Measurements from ENCODE around the gene WNT5A. TPM values are rescaled to one million over a fixed set of nuclear protein-coding genes. Genes with fewer than 3 reads are reported as not detected.

WNT5A gene
- total RNA-seq, 1 donor from 2014 or later = 0.05 TPM

GRCh38 chr3:55484191-55484689 is 2.9 kb downstream of the WNT5A start:
- peaks cover 14% of the 10 kb centered on the region for H3K4me1 Mint-ChIP-seq (ENCODE audit: low read depth)
- H3K27me3 Mint-ChIP-seq (ENCODE audit: low read depth) = peaks cover 79% of the 10 kb centered on the region
- no peak for DNase-seq (ENCODE audit: low spot score)
- no peak overlapping the region for H3K27ac Mint-ChIP-seq
- no peaks in the 10 kb centered on the region for H3K36me3 Mint-ChIP-seq (ENCODE audit: low read depth)
- no peaks in the 10 kb centered on the region for H3K9me3 Mint-ChIP-seq
- H3K4me3 Mint-ChIP-seq (ENCODE audit: low read depth) = no peak overlapping the region
- intact Hi-C loops (cut with micrococcal nuclease) = loop anchor here (2.0 to 10.0 kb wide), 2 partner anchors 767 to 981 kb away; partner anchors contain the start of gene ERC2

DNA sequence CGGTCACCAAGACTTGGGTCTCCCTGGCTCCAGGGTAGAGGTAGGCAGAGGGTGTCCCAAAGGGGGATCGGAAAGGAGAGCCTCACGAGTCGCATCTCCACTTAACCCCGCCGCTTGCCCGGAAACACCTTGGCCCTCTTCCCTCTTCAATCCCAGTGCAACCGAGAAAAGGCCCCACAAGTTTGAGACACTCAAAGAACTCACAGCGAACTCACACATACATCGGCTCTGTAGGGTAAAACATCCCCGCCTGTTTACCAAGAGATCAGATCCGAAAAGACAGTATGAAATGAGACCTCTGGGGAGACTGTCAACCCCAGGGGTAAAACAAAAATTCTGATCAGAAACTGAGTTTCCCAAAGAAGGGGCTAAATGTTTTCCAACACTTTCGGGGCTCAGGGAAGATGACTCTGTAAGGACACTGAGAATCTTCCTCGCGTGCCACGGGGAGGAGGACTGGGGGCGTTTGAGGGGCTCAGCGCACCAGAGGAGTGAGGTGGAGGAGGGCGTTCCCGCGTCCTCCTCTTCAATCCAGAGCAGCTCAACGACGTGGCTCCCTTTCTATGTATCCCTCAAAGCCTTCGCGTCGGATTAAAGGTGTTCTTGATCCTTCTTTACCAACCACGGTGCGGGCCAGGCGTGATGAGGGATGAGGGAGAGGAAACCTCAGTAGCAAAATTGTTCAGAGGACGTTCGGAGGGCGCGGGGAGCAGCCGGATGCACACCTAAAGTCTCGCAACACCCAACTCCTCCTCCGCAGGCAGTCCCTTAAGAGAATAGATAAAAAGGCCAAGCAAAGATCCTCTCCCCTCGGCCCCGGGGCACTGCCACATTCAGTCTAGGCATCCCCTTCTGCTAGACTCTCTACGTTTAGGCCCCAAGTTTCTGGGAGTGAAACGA is 3.7 kb downstream of the WNT5A start:
- Mint-ChIP-seq H3K27me3 (ENCODE audit: low read depth) (peaks cover 72% of the 10 kb centered on the region), H3K27ac (no peak overlapping the region), H3K4me3 (ENCODE audit: low read depth) (no peak overlapping the region), H3K4me1 (ENCODE audit: low read depth) (peaks cover 14% of the 10 kb centered on the region), H3K9me3 (no peaks in the 10 kb centered on the region), H3K36me3 (ENCODE audit: low read depth) (no peaks in the 10 kb centered on the region)
- DNase-seq (ENCODE audit: low spot score) = no peak
- intact Hi-C loops (cut with micrococcal nuclease) = loop anchor here (2.0 to 10.0 kb wide), 2 partner anchors 767 to 981 kb away; partner anchors contain the start of gene ERC2

DNA sequence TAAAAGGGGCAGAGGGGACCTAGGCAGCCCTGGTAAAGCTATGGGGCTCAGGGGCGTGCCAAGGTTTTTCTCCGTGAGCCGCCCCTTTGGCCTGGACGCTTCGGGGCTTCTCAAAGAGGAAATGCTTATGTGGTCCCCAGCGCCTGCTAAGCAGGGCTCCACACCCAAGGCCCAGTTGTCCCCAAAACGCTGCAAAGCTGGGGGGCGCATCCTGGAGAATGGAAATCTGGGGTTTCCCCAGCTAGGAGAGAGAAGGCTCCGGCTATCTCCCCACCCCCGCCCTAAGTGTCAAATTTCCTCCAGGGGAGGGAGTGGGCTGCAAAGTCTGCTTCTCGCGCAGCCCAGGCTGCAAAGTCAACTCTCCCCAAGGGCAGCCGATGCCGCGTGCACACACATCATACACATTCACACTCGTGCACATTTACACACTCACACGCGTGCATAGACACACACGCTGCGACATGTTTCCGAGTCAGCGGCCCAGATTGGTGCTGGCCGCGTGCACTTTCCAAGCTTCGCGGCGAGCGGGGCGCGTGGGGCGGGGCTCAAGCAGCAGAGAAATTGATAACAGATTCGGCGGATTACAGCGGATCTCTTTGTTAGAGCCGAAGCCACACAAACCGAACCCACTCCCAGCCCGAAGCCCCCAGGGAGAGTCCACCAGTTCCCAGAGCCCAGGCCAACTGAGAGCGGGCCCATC is 4.5 kb downstream of the WNT5A start:
- intact Hi-C loops (cut with micrococcal nuclease) = loop anchor here (10.0 kb wide), 1 partner anchor 982 kb away; the partner anchor contains the start of gene ERC2
- Mint-ChIP-seq H3K4me3 (ENCODE audit: low read depth) (no peak overlapping the region), H3K27ac (no peak overlapping the region), H3K27me3 (ENCODE audit: low read depth) (peaks cover 70% of the 10 kb centered on the region), H3K4me1 (ENCODE audit: low read depth) (peaks cover 13% of the 10 kb centered on the region), H3K36me3 (ENCODE audit: low read depth) (no peaks in the 10 kb centered on the region), H3K9me3 (no peaks in the 10 kb centered on the region)
- DNase-seq (ENCODE audit: low spot score) = no peak

GRCh38 chr3:55481744-55482495 is 5.2 kb downstream of the WNT5A start:
- H3K4me3 Mint-ChIP-seq (ENCODE audit: low read depth) = no peak overlapping the region
- intact Hi-C loops (cut with micrococcal nuclease) = loop anchor here (10.0 kb wide), 1 partner anchor 983 kb away; the partner anchor contains the start of gene ERC2
- peaks cover 10% of the 10 kb centered on the region for H3K4me1 Mint-ChIP-seq (ENCODE audit: low read depth)
- H3K27me3 Mint-ChIP-seq (ENCODE audit: low read depth) = peaks cover 70% of the 10 kb centered on the region
- no peak for DNase-seq (ENCODE audit: low spot score)
- no peaks in the 10 kb centered on the region for H3K36me3 Mint-ChIP-seq (ENCODE audit: low read depth)
- no peak overlapping the region for H3K27ac Mint-ChIP-seq
- no peaks in the 10 kb centered on the region for H3K9me3 Mint-ChIP-seq

DNA sequence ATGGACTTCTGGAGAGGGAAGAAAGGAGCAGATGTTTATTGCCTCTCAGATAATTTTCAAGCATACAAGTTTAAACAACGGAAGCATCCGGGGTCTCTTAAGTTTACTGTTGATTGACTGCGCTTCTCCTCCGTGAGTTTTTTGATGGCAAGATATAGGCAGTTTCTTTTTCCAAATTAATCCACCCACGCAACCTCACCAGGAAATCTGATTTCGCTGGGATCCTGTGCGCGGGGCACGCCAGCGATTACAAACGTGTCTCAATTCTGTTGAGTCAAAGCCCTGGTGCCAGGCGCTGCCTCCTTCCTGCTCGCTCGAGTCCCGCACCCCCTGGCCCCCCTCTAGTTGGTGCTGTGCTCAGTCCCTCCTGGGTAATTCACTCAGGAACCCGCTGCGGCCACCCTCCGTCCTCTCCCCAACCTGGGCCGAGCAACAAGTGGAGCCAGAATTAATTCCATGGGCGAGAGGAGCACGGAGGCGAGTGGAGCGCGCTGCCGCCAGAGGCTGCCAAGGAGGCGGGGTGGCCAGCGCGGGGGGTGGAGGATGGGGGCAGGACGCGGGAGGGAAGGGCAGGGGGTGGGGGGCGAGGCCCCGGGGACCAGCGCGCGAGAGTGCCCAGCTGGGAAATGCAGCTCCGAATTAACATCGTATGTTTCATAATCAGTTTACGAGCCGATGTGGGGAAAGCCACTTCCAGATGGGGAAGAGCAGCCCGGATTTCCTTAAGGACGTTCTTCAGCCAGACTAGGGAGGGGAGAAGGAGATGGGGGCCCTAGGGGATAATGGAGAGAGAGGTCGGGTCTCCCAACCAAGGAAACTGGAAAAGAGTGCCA is 6.0 kb downstream of the WNT5A start:
- Mint-ChIP-seq H3K27me3 (ENCODE audit: low read depth) (peaks cover 64% of the 10 kb centered on the region), H3K9me3 (no peaks in the 10 kb centered on the region), H3K36me3 (ENCODE audit: low read depth) (no peaks in the 10 kb centered on the region), H3K4me3 (ENCODE audit: low read depth) (no peak overlapping the region), H3K4me1 (ENCODE audit: low read depth) (peaks cover 5% of the 10 kb centered on the region), H3K27ac (no peak overlapping the region)
- intact Hi-C loops (cut with micrococcal nuclease) = loop anchor here (10.0 kb wide), 1 partner anchor 984 kb away; the partner anchor contains the start of gene ERC2
- DNase-seq (ENCODE audit: low spot score) = no peak

DNA sequence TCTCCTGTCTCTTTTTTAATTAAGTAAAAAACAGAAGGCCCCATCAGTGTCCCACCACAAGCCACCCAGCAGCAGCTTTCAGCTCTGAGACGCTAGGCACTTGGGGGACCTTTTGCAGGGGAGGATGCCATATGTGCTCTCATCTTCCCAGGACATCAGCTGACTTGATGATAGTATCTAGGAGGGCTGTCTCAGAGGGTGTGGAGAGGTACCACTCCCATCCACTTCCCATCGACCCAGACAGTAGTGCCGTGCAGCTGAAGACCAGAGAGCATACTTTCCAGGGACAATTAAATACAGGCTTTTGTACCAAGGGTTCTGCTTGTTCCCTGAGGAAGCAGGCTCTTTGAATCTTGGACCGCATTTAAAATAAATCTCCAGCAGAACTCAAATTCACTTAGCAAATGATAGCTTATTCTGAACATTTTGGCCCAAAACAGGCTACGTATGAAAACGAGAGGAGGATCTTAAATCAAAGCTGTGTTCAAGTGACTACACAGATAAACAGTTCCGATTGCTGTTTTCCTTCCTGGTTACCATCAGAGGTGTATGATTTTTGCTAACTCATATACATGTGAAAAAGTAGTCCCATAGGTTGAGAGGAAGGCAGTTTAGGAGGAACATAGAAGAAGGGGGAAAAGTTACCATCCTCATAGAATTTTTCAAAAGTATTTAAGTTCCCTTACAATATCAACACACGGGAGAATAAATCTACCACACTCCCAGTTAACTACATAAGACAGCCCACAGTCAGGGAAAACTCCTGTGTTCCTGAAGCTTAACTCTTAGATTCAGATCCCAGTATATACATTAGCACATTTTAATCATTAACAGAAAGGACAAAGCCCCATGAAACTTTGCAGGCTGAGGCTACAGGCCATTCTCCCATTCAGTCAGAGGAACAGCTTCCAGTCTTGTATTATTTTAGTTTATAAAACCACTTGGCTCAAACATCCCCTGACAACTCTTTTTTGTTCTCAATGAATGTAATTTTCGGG is 9.5 kb downstream of the WNT5A start:
- H3K9me3 Mint-ChIP-seq = no peaks in the 10 kb centered on the region
- H3K4me1 Mint-ChIP-seq (ENCODE audit: low read depth) = no peaks in the 10 kb centered on the region
- peaks cover 33% of the 10 kb centered on the region for H3K27me3 Mint-ChIP-seq (ENCODE audit: low read depth)
- no peak overlapping the region for H3K27ac Mint-ChIP-seq
- intact Hi-C loops (cut with micrococcal nuclease) = no loop called here
- H3K4me3 Mint-ChIP-seq (ENCODE audit: low read depth) = no peak overlapping the region
- no peaks in the 10 kb centered on the region for H3K36me3 Mint-ChIP-seq (ENCODE audit: low read depth)
- DNase-seq (ENCODE audit: low spot score) = no peak

- Mint-ChIP-seq H3K27me3 (ENCODE audit: low read depth) (peaks cover 27% of the 10 kb centered on the region), H3K4me1 (ENCODE audit: low read depth) (no peaks in the 10 kb centered on the region), H3K36me3 (ENCODE audit: low read depth) (no peaks in the 10 kb centered on the region), H3K9me3 (no peaks in the 10 kb centered on the region), H3K27ac (no peak overlapping the region), H3K4me3 (ENCODE audit: low read depth) (no peak overlapping the region)
- no peak for DNase-seq (ENCODE audit: low spot score)
- intact Hi-C loops (cut with micrococcal nuclease) = no loop called here
Measured at GRCh38 chr3:55476515-55476914, 10.6 kb downstream of the WNT5A start.

- Mint-ChIP-seq H3K27me3 (ENCODE audit: low read depth) (peaks cover 11% of the 10 kb centered on the region), H3K9me3 (no peaks in the 10 kb centered on the region), H3K4me3 (ENCODE audit: low read depth) (no peak overlapping the region), H3K27ac (no peak overlapping the region), H3K36me3 (ENCODE audit: low read depth) (no peaks in the 10 kb centered on the region), H3K4me1 (ENCODE audit: low read depth) (no peaks in the 10 kb centered on the region)
- no peak for DNase-seq (ENCODE audit: low spot score)
- intact Hi-C loops (cut with micrococcal nuclease) = no loop called here
Measured at GRCh38 chr3:55474213-55474632, 12.9 kb downstream of the WNT5A start.

DNA sequence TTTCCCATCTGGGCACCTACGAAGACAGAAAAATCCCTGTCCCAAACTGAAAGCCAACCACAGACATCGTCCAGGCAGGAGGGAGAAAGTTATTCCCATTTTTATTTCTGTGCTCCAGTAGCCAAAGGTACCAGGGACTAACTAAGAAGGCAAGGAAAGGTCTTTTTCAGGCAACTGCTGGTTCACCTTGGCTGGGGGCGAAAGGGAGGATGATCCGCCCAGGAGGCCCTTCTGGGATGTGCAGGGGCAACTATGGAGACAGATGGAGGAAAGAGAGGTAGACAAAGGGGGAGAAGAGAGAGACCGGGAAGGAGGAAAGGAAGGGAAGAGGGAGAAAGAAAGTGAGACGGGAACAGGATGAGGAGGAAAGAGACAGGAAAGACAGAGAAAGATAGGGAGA is 13.3 kb downstream of the WNT5A start:
- Mint-ChIP-seq H3K9me3 (no peaks in the 10 kb centered on the region), H3K27ac (no peak overlapping the region), H3K4me1 (ENCODE audit: low read depth) (no peaks in the 10 kb centered on the region), H3K36me3 (ENCODE audit: low read depth) (no peaks in the 10 kb centered on the region), H3K4me3 (ENCODE audit: low read depth) (no peak overlapping the region), H3K27me3 (ENCODE audit: low read depth) (peaks cover 10% of the 10 kb centered on the region)
- no peak for DNase-seq (ENCODE audit: low spot score)
- intact Hi-C loops (cut with micrococcal nuclease) = no loop called here

DNA sequence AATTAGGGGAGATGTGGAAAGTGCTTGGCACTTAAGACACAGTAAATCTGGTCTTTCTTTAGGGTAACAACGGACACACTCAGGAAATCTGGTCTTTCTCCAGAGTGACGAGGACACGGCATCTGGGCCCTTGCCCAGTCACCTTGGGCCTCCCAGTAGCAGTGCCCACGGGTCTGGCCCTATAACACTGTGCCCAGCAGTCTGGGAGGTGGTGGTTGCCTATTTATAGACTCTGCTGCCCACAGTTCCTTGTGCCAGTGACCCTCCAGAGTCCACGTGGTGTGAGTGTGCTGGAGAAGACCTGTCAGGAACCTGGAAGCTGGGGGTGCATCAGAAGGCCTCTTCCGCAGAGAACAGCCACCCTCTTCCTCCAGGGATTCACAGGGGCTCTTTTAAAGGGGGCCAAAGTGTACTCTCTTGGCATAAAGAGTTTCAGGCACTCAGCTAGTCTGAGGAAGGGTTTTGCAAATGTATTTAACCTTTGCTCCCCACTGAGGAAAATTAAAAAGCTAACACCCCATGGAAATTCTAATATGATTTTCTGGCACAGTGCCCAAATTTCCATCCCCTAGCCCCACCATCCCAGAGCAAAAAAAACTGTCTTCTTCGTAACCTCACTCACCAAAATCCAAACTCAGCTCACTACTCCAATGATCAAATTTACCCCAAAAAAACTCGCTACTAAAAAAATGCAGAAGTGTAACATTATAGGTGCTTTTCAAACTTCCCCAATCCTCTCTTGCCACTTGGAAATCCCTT is 15.4 kb downstream of the WNT5A start:
- H3K4me3 Mint-ChIP-seq (ENCODE audit: low read depth) = no peak overlapping the region
- no peaks in the 10 kb centered on the region for H3K4me1 Mint-ChIP-seq (ENCODE audit: low read depth)
- intact Hi-C loops (cut with micrococcal nuclease) = no loop called here

More for the DNA sequence above, 15.4 kb downstream of the WNT5A start:
- H3K9me3 Mint-ChIP-seq = no peaks in the 10 kb centered on the region
- no peaks in the 10 kb centered on the region for H3K36me3 Mint-ChIP-seq (ENCODE audit: low read depth)
- H3K27ac Mint-ChIP-seq = no peak overlapping the region
- no peak for DNase-seq (ENCODE audit: low spot score)
- peaks cover 2% of the 10 kb centered on the region for H3K27me3 Mint-ChIP-seq (ENCODE audit: low read depth)

All from activated T-helper 2 cell treated with anti-CD3 and anti-CD28 coated beads, Interferon-gamma antibody, Interleukin-2, Interleukin-4, amounts not matched to agents 10 μg/mL and 5 μg/mL and 100 μg/mL, durations not matched to agents 14 hours and 24 hours and 36 hours (primary cell).